ENCODE data around the gene RPL23. TPM values are rescaled to one million over a fixed set of nuclear protein-coding genes. Genes with fewer than 3 reads are reported as not detected.

Gene RPL23
- total and polyA plus RNA-seq, 9 of the 15 experiments (the other 6 are each of a cell fraction or from before 2014, with no cell fraction given), result 1,745 to 3,667 (median 3,096) TPM

DNA sequence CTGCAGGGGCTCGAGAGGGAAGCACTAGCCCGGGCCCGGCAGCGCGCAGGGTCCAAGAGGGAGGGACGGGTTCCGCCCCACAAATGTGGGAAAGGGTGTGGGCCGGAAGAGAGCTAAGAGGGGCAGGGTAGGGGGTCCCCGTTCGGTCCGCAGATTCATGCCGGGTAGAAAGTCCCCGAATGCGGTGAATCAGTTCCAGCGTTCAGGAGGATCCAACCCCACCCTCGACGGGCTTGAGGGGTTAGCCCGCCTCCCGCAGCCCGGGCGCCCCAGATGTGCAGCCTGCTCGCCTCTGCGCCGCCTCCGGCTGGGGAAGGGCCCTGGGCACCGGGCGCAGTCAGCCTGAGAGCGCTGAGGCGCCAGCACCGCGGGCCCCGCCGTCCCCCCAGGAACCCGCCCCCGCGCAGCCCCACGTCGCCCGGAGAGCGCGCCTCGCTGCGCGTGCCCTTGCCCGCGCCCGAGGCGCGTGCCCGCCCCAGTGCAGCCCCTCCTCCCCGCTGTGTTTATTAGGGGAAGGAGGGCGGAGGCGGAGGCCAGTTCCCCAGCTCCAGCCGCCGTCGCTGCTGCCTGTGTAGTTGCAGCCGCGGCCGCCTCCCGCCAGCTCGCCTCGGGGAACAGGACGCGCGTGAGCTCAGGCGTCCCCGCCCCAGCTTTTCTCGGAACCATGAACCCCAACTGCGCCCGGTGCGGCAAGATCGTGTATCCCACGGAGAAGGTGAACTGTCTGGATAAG lies 16.2 kb upstream of the RPL23 start, which contains the start of gene LASP1 (continued):
- TF ChIP-seq MXD1 (CRISPR knock-in tag; IDR thresholded peaks at IDR 0.05; ENCODE audit: borderline replicate concordance, poor library complexity, severe bottlenecking) (no peak), ZFP30 (CRISPR knock-in tag; IDR thresholded peaks at IDR 0.05; ENCODE audit: borderline replicate concordance) (no peak), FOSL1 (tag; conservative IDR thresholded peaks at IDR 0.05) (no peak; the same call in none of the 2 replicates), HEY1 (CRISPR knock-in tag; IDR thresholded peaks at IDR 0.05; ENCODE audit: borderline replicate concordance) (no peak), PCBP1 (IDR thresholded peaks at IDR 0.05; ENCODE audit: low read depth, low read length, poor library complexity, severe bottlenecking) (peak; percentile 92), BCOR (IDR thresholded peaks at IDR 0.05) (no peak), TBL1XR1 (IDR thresholded peaks at IDR 0.05; ENCODE audit: low read length in 2 of 2) (no peak), PHF8 (IDR thresholded peaks at IDR 0.05; ENCODE audit: borderline replicate concordance, low read length) (peak; percentile 89), PTTG1 (tag; IDR thresholded peaks at IDR 0.05; ENCODE audit: low read depth) (no peak), RB1 (IDR thresholded peaks at IDR 0.05; ENCODE audit: low read depth) (peak; percentile 74; the same call in 1 of the 2 replicates), HMGN3 (IDR thresholded peaks at IDR 0.05; ENCODE audit: borderline replicate concordance, extremely low read depth, insufficient read length, low read depth, low read length) (peak; percentile 46), ERF (CRISPR knock-in tag; IDR thresholded peaks at IDR 0.05) (0 out of 2 replicates have a peak, but pooled peaks have one; percentile 38), ZNF316 (IDR thresholded peaks at IDR 0.05) (no peak), ZNF584 (CRISPR knock-in tag; IDR thresholded peaks at IDR 0.05; ENCODE audit: low read depth) (no peak), HDAC2 (IDR thresholded peaks at IDR 0.05) (0 out of 2 replicates have a peak, but pooled peaks have one; percentile 8), U2AF2 (optimal IDR thresholded peaks at IDR 0.05; ENCODE audit: low read depth, low read length) (no peak), ZNF280B (CRISPR knock-in tag; IDR thresholded peaks at IDR 0.05) (no peak)
- TF ChIP-seq, protein P1, sequence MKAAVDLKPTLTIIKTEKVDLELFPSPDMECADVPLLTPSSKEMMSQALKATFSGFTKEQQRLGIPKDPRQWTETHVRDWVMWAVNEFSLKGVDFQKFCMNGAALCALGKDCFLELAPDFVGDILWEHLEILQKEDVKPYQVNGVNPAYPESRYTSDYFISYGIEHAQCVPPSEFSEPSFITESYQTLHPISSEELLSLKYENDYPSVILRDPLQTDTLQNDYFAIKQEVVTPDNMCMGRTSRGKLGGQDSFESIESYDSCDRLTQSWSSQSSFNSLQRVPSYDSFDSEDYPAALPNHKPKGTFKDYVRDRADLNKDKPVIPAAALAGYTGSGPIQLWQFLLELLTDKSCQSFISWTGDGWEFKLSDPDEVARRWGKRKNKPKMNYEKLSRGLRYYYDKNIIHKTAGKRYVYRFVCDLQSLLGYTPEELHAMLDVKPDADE (conservative IDR thresholded peaks at IDR 0.05; ENCODE audit: control insufficient read depth, low read depth, low read length), result peak; percentile 15; the same call in 1 of the 2 replicates
- TF ChIP-seq, protein P2, sequence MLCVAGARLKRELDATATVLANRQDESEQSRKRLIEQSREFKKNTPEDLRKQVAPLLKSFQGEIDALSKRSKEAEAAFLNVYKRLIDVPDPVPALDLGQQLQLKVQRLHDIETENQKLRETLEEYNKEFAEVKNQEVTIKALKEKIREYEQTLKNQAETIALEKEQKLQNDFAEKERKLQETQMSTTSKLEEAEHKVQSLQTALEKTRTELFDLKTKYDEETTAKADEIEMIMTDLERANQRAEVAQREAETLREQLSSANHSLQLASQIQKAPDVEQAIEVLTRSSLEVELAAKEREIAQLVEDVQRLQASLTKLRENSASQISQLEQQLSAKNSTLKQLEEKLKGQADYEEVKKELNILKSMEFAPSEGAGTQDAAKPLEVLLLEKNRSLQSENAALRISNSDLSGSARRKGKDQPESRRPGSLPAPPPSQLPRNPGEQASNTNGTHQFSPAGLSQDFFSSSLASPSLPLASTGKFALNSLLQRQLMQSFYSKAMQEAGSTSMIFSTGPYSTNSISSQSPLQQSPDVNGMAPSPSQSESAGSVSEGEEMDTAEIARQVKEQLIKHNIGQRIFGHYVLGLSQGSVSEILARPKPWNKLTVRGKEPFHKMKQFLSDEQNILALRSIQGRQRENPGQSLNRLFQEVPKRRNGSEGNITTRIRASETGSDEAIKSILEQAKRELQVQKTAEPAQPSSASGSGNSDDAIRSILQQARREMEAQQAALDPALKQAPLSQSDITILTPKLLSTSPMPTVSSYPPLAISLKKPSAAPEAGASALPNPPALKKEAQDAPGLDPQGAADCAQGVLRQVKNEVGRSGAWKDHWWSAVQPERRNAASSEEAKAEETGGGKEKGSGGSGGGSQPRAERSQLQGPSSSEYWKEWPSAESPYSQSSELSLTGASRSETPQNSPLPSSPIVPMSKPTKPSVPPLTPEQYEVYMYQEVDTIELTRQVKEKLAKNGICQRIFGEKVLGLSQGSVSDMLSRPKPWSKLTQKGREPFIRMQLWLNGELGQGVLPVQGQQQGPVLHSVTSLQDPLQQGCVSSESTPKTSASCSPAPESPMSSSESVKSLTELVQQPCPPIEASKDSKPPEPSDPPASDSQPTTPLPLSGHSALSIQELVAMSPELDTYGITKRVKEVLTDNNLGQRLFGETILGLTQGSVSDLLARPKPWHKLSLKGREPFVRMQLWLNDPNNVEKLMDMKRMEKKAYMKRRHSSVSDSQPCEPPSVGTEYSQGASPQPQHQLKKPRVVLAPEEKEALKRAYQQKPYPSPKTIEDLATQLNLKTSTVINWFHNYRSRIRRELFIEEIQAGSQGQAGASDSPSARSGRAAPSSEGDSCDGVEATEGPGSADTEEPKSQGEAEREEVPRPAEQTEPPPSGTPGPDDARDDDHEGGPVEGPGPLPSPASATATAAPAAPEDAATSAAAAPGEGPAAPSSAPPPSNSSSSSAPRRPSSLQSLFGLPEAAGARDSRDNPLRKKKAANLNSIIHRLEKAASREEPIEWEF (CRISPR knock-in tag; IDR thresholded peaks at IDR 0.05), result peak; percentile 70; the same call in 1 of the 2 replicates
